ENCODE measurements around the gene CASP4.

DNA sequence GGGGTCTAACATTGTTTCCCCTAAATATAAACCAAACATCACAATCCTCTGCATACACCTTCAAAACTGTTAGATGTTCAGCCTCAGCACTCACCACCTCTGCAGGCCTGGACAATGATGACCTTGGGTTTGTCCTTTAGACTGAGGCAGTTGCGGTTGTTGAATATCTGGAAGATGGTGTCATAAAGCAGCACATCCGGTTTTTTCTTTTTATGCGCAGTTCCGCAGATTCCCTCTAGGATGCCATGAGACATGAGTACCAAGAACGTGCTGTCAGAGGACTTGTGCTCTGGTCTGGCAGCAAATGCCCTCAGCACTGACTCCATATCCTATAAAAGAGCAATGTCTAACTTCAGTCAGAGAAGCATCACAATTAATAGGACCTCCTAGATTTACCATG, 31.8 kb upstream of the CASP4 start:
- TF ChIP-seq, protein P1, sequence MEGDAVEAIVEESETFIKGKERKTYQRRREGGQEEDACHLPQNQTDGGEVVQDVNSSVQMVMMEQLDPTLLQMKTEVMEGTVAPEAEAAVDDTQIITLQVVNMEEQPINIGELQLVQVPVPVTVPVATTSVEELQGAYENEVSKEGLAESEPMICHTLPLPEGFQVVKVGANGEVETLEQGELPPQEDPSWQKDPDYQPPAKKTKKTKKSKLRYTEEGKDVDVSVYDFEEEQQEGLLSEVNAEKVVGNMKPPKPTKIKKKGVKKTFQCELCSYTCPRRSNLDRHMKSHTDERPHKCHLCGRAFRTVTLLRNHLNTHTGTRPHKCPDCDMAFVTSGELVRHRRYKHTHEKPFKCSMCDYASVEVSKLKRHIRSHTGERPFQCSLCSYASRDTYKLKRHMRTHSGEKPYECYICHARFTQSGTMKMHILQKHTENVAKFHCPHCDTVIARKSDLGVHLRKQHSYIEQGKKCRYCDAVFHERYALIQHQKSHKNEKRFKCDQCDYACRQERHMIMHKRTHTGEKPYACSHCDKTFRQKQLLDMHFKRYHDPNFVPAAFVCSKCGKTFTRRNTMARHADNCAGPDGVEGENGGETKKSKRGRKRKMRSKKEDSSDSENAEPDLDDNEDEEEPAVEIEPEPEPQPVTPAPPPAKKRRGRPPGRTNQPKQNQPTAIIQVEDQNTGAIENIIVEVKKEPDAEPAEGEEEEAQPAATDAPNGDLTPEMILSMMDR (IDR thresholded peaks at IDR 0.05): no peak
- TF ChIP-seq POLR2A (IDR thresholded peaks at IDR 0.05): no peak
- no peak for TF ChIP-seq POLR2AphosphoS5 (IDR thresholded peaks at IDR 0.05)
